Heart left ventricle (tissue), 16 donors: ENCODE data around the gene SEMA4D. TPM values are rescaled to one million over a fixed set of nuclear protein-coding genes. Genes with fewer than 3 reads are reported as not detected.
"Not testable (repeated sequence)": the region's sequence is repeated elsewhere in the genome, so short reads cannot be mapped to it uniquely, and the experiment has no call there.

Source experiments
- ATAC-seq, 4 donors: fragments of 200-7000 bp; cut with Tn5 transposase; one replicate each; pipeline ENCODE4 v1.9.1; 2020 to 2022; ENCODE audit warnings: moderate library complexity in 4 of 4, mild to moderate bottlenecking in 3 of 4, moderate number of reproducible peaks in 1 of 4
- DNase-seq, 5 donors: peaks; one replicate each; pipeline ENCODE4 v3.0.0-alpha.2; 2020
- H3K27ac ChIP-seq, 12 donors: fragments of 200-600 bp; sonication (generic) in 4 of 12; one replicate each; pipeline versions ENCODE4 v1.5.0 to v1.8.0; 2016 to 2022; ENCODE audit warnings: mild to moderate bottlenecking in 2 of 12
- H3K27me3 ChIP-seq, 9 donors: fragments of 200-600 bp; sonication (generic) in 2 of 9; one replicate each; pipeline versions ENCODE4 v1.5.1 to v1.8.0; 2016 to 2022; ENCODE audit warnings: mild to moderate bottlenecking in 3 of 9
- H3K36me3 ChIP-seq, 9 donors: fragments of 200-600 bp; sonication (generic) in 2 of 9; one replicate each; pipeline versions ENCODE4 v1.5.0 to v1.8.0; 2018 to 2022; ENCODE audit warnings: mild to moderate bottlenecking in 2 of 9
- H3K4me1 ChIP-seq, 12 donors: fragments of 200-600 bp; sonication (generic) in 4 of 12; one replicate each; pipeline versions ENCODE4 v1.5.0 to v1.8.0; 2016 to 2022; ENCODE audit warnings: mild to moderate bottlenecking in 3 of 12
- H3K4me3 ChIP-seq, 12 donors: fragments of 200-600 bp; sonication (generic) in 4 of 12; one replicate each; pipeline versions ENCODE4 v1.5.0 to v1.8.0; 2017 to 2022; ENCODE audit warnings: mild to moderate bottlenecking in 9 of 12, moderate library complexity in 4 of 12
- H3K9me3 ChIP-seq, 12 donors: fragments of 200-600 bp; sonication (generic) in 4 of 12; one replicate each; pipeline versions ENCODE4 v1.5.0 to v1.8.0; 2016 to 2022; ENCODE audit warnings: mild to moderate bottlenecking in 1 of 12
- POLR2A ChIP-seq, 2 donors: fragments of 450-650 bp; IDR thresholded peaks; one replicate each; pipeline ENCODE4 v1.6.1; 2017; ENCODE audit warnings: antibody characterized with exemption in 2 of 2, mild to moderate bottlenecking in 2 of 2, moderate library complexity in 2 of 2
- WGBS, 4 donors: extraction: QIAGEN DNeasy Blood & Tissue Kit in 2 of 4; methylation state at CpG; one replicate each; pipeline versions ENCODE4 v1.1.5 to v1.1.7; 2013 to 2018; 5-methylcytosine and 5-hydroxymethylcytosine counted together
- intact Hi-C, 10 donors: fragments of 100-400 bp; cut with DNase I; formaldehyde crosslinking; loops; one replicate each; pipeline versions ENCODE4 v1.11.1 to v1.14.2; 2022
- polyA plus RNA-seq, 2 donors: library from polyadenylated mRNA; stranded (reverse); fragments of 200-250 nt; gene quantifications; one replicate each; pipeline ENCODE4 v1.2.3, GENCODE V29; 2013
- total RNA-seq, 9 donors: library from RNA; depleted of rRNA in 2 of 9; stranded (reverse); fragments of >200 nt in 2 of 9; fragmentation: NEBNext Ultra II Directional in 3 of 9; extraction: Animal tissue kit (Norgen Biotek cat#: 25700) in 3 of 9; gene quantifications; one replicate each; pipeline versions ENCODE4 v1.1.0 to v1.2.4, GENCODE V29; 2016 to 2023
- TF ChIP-seq, protein P1 (sequence below), 12 donors: fragments of 200-600 bp; sonication (generic) in 4 of 12; IDR thresholded peaks; one replicate each; pipeline versions ENCODE4 v1.5.0 to v1.8.0; 2018 to 2022; ENCODE audit warnings: antibody characterized with exemption in 12 of 12, mild to moderate bottlenecking in 5 of 12
- donor health status: ischemic (EF 13 %, LVEDD 7.1; RV severe dilation, severe dysfunction).
- donor health status: healthy with polysubstance abuse.
- donor health status: DM: no; HTN: yes; CAD: no.
- donor health status: DM: no; HTN: no; CAD: no.
- donor health status: ischemic (EF 25% LVEDD 6.9; RV normal size, moderate dysfunction).
- donor health status: ischemic (EF 25% LVEDD 5.7; RV mildly dilated, moderate dysfunction).
- donor health status: healthy.
- donor health status: DM: yes; HTN: yes; CAD: no.
- donor health status: ischemic (EF 35%, LVEDD 5.7; RV mildly dilated, moderate dysfunction).
- donor health status: nonischemic (EF 11% LVEDD 7.7; RV severe dilation, severe dysfunction).
- donor health status: DM: yes; HTN: yes; CAD: no.
- donor health status: PGD.
- donor health status: ischemic (EF 29% LVEDD 5.4; RV normal size, mild dysfunction).
- donor health status: nonischemic (EF 23%, LVEDD 6.1; RV moderate dilation, normal function).

Gene SEMA4D
- total and polyA plus RNA-seq, 11 donors: 4.0 to 59.8 (median 20.2) TPM

DNA sequence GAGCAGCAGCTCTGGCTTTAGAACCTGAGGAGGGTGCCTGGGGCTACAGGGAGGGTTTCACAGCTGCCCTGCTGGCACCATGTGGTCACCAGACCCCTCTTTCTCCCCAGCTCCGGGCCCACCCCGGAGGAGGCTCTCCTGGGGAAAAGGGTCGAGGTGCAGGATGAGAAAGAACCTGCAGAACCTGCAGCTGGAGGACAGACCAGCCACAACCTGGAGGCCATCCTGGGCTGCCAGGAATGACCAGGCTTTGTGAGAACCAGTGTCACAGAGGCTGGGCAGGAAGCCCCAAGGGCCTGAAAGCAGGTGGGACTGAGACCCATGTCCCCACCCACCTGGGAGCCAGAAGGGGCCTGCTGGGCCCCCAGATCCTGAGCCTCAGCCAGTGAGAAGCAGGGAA lies 23.0 kb downstream of the SEMA4D start:
- H3K4me1 ChIP-seq: peaks cover 0 to 66% (median 12%) of the 10 kb centered on the region in 12 donors
- H3K27ac ChIP-seq: no peak overlapping the region
- intact Hi-C loops: no loop called here

DNA sequence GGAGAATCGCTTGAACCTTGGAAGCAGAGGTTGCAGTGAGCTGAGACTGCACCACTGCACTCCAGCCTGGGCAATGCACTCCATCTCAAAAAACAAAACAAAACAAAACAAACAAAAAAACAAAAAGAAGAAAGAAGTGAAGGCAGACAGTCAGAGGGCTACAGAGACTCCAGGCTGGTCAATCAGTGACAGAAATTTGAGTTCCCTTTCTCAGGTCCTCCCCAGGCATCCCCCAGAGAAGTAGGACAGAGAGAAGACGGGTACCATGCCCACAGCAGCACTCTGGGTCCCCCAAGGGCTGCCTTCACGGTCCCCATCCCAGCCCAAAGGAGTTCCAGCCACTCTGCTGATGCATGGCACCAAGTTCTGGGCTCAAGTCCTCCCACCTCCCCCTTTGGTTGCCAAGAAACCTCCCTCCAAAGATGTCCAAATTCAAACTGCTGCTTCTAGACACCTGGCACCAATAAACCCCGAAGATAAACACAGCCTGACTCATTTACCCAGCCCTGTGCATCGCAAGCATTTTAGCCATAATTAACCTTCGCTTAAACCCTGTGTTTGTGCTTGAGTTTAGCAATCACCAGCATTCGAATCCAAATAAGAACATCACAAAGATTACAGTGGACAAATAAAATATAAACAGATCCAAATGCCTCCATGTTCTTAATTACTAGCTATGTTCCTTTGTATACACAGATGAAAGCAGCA lies 24.0 kb downstream of the SEMA4D start:
- no peaks in the 10 kb centered on the region for H3K27me3 ChIP-seq
- no peak overlapping the region for H3K4me3 ChIP-seq
- WGBS, 4 donors: 85 to 98% (median 87%) methylated on average over 6 to 7 of the region's 7 CpGs
- intact Hi-C loops: no loop called here
- peaks cover 0 to 19% (median 0%) of the 10 kb centered on the region in 9 donors for H3K36me3 ChIP-seq
- peaks cover 0 to 73% (median 12%) of the 10 kb centered on the region in 12 donors for H3K4me1 ChIP-seq
- no peak overlapping the region for H3K27ac ChIP-seq
- ATAC-seq (no peak), DNase-seq (no peak)
- no peaks in the 10 kb centered on the region for H3K9me3 ChIP-seq
- TF ChIP-seq POLR2A (IDR thresholded peaks at IDR 0.05): no peak
- TF ChIP-seq, protein P1, sequence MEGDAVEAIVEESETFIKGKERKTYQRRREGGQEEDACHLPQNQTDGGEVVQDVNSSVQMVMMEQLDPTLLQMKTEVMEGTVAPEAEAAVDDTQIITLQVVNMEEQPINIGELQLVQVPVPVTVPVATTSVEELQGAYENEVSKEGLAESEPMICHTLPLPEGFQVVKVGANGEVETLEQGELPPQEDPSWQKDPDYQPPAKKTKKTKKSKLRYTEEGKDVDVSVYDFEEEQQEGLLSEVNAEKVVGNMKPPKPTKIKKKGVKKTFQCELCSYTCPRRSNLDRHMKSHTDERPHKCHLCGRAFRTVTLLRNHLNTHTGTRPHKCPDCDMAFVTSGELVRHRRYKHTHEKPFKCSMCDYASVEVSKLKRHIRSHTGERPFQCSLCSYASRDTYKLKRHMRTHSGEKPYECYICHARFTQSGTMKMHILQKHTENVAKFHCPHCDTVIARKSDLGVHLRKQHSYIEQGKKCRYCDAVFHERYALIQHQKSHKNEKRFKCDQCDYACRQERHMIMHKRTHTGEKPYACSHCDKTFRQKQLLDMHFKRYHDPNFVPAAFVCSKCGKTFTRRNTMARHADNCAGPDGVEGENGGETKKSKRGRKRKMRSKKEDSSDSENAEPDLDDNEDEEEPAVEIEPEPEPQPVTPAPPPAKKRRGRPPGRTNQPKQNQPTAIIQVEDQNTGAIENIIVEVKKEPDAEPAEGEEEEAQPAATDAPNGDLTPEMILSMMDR (IDR thresholded peaks at IDR 0.05): no peak

More for the DNA sequence above, 23.0 kb downstream of the SEMA4D start:
- TF ChIP-seq, protein P1 (IDR thresholded peaks at IDR 0.05): no peak
- TF ChIP-seq POLR2A (IDR thresholded peaks at IDR 0.05): no peak
- Histone ChIP-seq H3K9me3 (no peaks in the 10 kb centered on the region), H3K36me3 (peaks cover 0 to 19% (median 0%) of the 10 kb centered on the region in 9 donors), H3K4me3 (no peak overlapping the region), H3K27me3 (no peaks in the 10 kb centered on the region)
- DNase-seq (no peak), ATAC-seq (no peak)
- WGBS, 4 donors: 89 to 100% (median 96%) methylated on average over 2 to 3 of the region's 3 CpGs

GRCh38 chr9:89471796-89472320 lies 26.1 kb downstream of the SEMA4D start:
- H3K27me3 ChIP-seq, H3K9me3 ChIP-seq, ATAC-seq, DNase-seq, H3K27ac ChIP-seq, intact Hi-C loops, H3K4me3 ChIP-seq: not testable (repeated sequence)
- Histone ChIP-seq H3K4me1 (peaks cover 0 to 72% (median under 1%) of the 10 kb centered on the region in 12 donors), H3K36me3 (peaks cover 0 to 19% (median 0%) of the 10 kb centered on the region in 9 donors)
- WGBS, 4 donors: 95 to 97% (median 95%) methylated on average over 6 of the region's 6 CpGs

DNA sequence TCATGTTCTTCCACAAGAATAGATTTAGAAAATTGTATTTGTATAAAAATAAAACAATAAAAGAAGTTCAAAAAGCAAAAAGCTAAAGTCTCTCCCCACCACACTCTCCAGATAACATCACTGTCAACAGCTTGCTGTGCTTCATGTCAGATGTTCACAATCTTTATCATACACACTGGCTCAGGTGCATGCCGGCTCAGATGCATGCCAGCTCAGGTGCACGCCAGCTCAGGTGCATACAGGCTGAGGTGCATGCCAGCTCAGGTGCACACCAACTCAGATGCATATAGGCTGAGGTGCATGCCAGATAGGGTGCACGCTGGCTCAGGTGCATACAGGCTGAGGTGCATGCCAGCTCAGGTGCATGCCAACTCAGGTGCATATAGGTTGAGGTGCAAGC lies 26.5 kb downstream of the SEMA4D start:
- peaks cover 0 to 72% (median 0%) of the 10 kb centered on the region in 12 donors for H3K4me1 ChIP-seq
- ATAC-seq (no peak), DNase-seq (no peak)
- H3K4me3 ChIP-seq: no peak overlapping the region
- peaks cover 0 to 19% (median 0%) of the 10 kb centered on the region in 9 donors for H3K36me3 ChIP-seq
- intact Hi-C loops: no loop called here
- H3K27ac ChIP-seq: peak overlapping the region in 1 of 12 donors; percentile 48
- H3K27me3 ChIP-seq: no peaks in the 10 kb centered on the region
- H3K9me3 ChIP-seq: no peaks in the 10 kb centered on the region
- WGBS, 4 donors: 84 to 90% (median 89%) methylated on average over 3 of the region's 3 CpGs
- no peak for TF ChIP-seq POLR2A (IDR thresholded peaks at IDR 0.05)
- TF ChIP-seq, protein P1 (IDR thresholded peaks at IDR 0.05): no peak
